Upper lobe of right lung (tissue), 1 donor: ENCODE measurements around the gene CAPN9. TPM values are rescaled to one million over a fixed set of nuclear protein-coding genes. Genes with fewer than 3 reads are reported as not detected.
A peak's percentile ranks its signal among the peaks of the same experiment; 100 is the strongest.
"Not testable (repeated sequence)": the region's sequence is repeated elsewhere in the genome, so short reads cannot be mapped to it uniquely, and the experiment has no call there.

ENCODE experiments used
- ATAC-seq: fragments of 200-7000 bp; cut with Tn5 transposase; one replicate; pipeline ENCODE4 v1.9.1; 2020; ENCODE audit warnings: mild to moderate bottlenecking, moderate library complexity
- DNase-seq: peaks from one replicate; pipeline ENCODE4 v3.0.0-alpha.2; 2020
- H3K27ac ChIP-seq: fragments of 200-600 bp; one replicate; pipeline ENCODE4 v1.8.0; 2022
- H3K27me3 ChIP-seq: fragments of 200-600 bp; one replicate; pipeline ENCODE4 v1.8.0; 2022; ENCODE audit warnings: mild to moderate bottlenecking
- H3K36me3 ChIP-seq: fragments of 200-600 bp; one replicate; pipeline ENCODE4 v1.8.0; 2022
- H3K4me1 ChIP-seq: fragments of 200-600 bp; one replicate; pipeline ENCODE4 v1.8.0; 2022
- H3K4me3 ChIP-seq: fragments of 200-600 bp; one replicate; pipeline ENCODE4 v1.8.0; 2022; ENCODE audit warnings: mild to moderate bottlenecking
- H3K9me3 ChIP-seq: fragments of 200-600 bp; one replicate; pipeline ENCODE4 v1.8.0; 2022
- intact Hi-C: fragments of 100-400 bp; cut with DNase I; formaldehyde crosslinking; loops from one replicate; pipeline ENCODE4 v1.11.0; 2022
- total RNA-seq: library from RNA; stranded (reverse); fragmentation: NEBNext Ultra II Directional; extraction: Animal tissue kit (Norgen Biotek cat#: 25700); gene quantifications from one replicate; pipeline ENCODE4 v1.2.1, GENCODE V29; 2021
- TF ChIP-seq, protein P1 (sequence below): fragments of 200-600 bp; IDR thresholded peaks from one replicate; pipeline ENCODE4 v1.8.0; 2022; ENCODE audit warnings: antibody characterized with exemption
- donor health status: DM: no; HTN: yes; CAD: no; lungs with severe emphysema.

Gene CAPN9
- total RNA-seq, 1 donor from 2014 or later = 21.8 TPM

- peaks cover 60% of the 10 kb centered on the region for H3K36me3 ChIP-seq
- intact Hi-C loops = no loop called here
Observed at GRCh38 chr1:230842801-230843200, 95.6 kb downstream of the CAPN9 start.

DNA sequence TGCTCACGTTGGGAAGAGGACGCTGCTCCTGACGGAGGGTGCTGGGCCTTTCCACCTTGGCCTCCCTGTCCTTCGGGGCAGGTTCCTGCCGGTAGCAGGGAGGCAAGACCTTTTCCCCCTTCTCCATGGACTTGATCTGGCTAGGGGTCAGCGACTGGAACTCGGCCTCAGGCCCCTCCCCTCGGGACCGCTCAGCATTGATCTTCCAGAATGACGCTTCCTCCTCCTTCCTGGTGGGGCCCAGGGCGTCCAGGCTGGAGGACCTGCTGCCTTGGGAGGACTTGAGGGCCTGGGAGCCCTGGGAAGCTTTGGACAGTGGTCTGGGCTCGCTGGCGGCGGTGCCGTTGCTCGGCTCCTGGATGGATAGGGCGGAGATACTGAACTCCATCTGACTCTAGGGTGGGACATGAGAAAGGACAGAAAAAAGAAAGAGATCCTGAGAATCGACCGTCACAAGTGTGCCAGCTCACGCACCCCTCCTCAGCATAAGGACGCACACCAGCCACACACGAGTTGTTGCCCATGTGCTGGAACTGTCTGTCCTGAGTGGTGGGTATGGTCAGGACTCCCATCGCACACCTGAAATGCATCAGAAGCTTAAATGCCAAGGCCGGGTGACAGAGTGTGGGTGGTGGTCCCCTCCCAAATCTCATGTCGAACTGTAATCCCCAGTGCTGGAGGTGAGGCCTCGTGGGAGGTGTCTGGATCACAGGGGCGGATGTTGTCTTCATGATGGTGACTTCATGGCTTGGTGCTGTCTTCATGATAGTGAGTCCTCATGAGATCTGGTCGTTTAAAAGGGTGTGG, 96.5 kb downstream of the CAPN9 start:
- intact Hi-C loops = no loop called here
- H3K27me3 ChIP-seq = no peaks in the 10 kb centered on the region
- TF ChIP-seq, protein P1, sequence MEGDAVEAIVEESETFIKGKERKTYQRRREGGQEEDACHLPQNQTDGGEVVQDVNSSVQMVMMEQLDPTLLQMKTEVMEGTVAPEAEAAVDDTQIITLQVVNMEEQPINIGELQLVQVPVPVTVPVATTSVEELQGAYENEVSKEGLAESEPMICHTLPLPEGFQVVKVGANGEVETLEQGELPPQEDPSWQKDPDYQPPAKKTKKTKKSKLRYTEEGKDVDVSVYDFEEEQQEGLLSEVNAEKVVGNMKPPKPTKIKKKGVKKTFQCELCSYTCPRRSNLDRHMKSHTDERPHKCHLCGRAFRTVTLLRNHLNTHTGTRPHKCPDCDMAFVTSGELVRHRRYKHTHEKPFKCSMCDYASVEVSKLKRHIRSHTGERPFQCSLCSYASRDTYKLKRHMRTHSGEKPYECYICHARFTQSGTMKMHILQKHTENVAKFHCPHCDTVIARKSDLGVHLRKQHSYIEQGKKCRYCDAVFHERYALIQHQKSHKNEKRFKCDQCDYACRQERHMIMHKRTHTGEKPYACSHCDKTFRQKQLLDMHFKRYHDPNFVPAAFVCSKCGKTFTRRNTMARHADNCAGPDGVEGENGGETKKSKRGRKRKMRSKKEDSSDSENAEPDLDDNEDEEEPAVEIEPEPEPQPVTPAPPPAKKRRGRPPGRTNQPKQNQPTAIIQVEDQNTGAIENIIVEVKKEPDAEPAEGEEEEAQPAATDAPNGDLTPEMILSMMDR = no peak
- H3K9me3 ChIP-seq = no peaks in the 10 kb centered on the region
- peaks cover 51% of the 10 kb centered on the region for H3K36me3 ChIP-seq
- ATAC-seq (no peak), DNase-seq (no peak)
- peaks cover 6% of the 10 kb centered on the region for H3K4me1 ChIP-seq
- H3K4me3 ChIP-seq = no peak overlapping the region
- no peak overlapping the region for H3K27ac ChIP-seq

More at GRCh38 chr1:230842801-230843200, 95.6 kb downstream of the CAPN9 start:
- no peaks in the 10 kb centered on the region for H3K27me3 ChIP-seq
- H3K4me3 ChIP-seq = no peak overlapping the region
- H3K9me3 ChIP-seq = no peaks in the 10 kb centered on the region
- H3K4me1 ChIP-seq = peaks cover 6% of the 10 kb centered on the region
- ATAC-seq (peak; percentile 11), DNase-seq (no peak)
- no peak overlapping the region for H3K27ac ChIP-seq
- TF ChIP-seq, protein P1 = no peak

- no peak overlapping the region for H3K4me3 ChIP-seq
- intact Hi-C loops = no loop called here
- H3K4me1 ChIP-seq = peaks cover 15% of the 10 kb centered on the region
- TF ChIP-seq, protein P1 = no peak
- H3K36me3 ChIP-seq = peaks cover 42% of the 10 kb centered on the region
- DNase-seq (no peak), ATAC-seq (no peak)
- no peaks in the 10 kb centered on the region for H3K27me3 ChIP-seq
- H3K9me3 ChIP-seq = no peaks in the 10 kb centered on the region
- no peak overlapping the region for H3K27ac ChIP-seq
Observed at GRCh38 chr1:230844561-230844960, 97.4 kb downstream of the CAPN9 start.

GRCh38 chr1:230845184-230845583, 98.0 kb downstream of the CAPN9 start:
- Histone ChIP-seq H3K36me3 (peaks cover 40% of the 10 kb centered on the region), H3K4me1 (peaks cover 20% of the 10 kb centered on the region)
- intact Hi-C loops, H3K27me3 ChIP-seq, ATAC-seq, H3K4me3 ChIP-seq, H3K27ac ChIP-seq, H3K9me3 ChIP-seq, DNase-seq: not testable (repeated sequence)

DNA sequence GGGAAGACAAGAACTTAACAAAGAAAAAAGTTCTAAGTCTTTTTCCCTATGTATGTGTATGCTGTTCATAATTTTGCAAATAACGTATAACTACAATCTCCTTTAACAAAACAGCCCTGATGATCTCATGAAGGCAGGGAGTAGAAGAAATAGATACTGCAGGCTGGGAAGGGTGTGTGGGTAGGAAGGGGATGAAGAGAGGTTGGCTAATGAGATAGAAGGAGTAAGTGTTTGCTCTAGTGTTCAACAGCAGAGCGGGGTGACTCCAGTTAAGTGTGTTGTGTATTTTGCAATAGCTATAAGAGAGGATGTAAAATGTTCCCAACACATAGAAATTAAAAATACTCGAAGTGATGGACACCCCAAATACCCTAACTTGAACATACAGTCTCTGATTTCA, 101.0 kb downstream of the CAPN9 start:
- intact Hi-C loops = no loop called here
- peaks cover 10% of the 10 kb centered on the region for H3K36me3 ChIP-seq
- peak overlapping the region; percentile 37 for H3K27ac ChIP-seq
- no peaks in the 10 kb centered on the region for H3K9me3 ChIP-seq
- DNase-seq = no peak
- no peaks in the 10 kb centered on the region for H3K27me3 ChIP-seq
- peaks cover 36% of the 10 kb centered on the region for H3K4me1 ChIP-seq
- H3K4me3 ChIP-seq = no peak overlapping the region
- TF ChIP-seq, protein P1 = no peak
- ATAC-seq = peak; percentile 50

DNA sequence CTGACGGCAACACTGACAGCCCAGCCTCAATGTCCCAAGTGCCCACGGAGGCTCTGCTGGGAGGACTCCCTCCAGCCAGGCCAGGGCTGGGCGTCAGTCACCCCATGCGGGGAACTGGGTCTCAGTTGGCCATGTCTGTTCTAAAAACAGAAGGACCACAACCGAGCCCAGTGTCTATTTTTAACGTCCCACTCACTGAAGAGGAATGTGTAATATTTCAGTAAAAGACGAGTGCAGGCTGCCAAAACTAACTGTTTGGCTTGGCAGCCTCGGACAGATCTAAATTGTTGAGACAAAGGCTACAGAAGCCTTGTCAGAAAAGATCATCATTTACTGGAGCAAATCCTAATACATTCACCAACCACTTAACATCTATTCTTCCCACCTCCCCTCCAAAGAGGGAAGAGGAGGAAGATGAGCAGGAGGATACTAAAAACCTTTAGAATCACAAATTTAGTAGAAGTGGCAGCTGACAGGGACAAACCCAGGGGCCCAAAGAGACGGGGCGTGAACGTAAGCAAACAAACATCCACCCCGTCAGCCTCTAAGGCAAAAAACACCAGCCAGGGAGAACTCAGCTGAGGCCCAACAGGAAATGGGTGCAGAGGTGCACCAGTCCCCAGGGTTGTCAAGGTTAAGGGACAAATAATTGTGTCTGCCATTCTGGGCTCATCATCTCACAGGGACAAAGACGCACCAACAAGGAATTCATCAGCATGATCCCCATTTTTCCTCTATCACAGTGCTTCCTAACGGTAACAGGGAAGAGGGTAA, 102.5 kb downstream of the CAPN9 start:
- Histone ChIP-seq H3K4me3 (no peak overlapping the region), H3K27me3 (no peaks in the 10 kb centered on the region), H3K27ac (peak overlapping the region; percentile 79), H3K9me3 (no peaks in the 10 kb centered on the region), H3K36me3 (peaks cover 9% of the 10 kb centered on the region), H3K4me1 (peaks cover 45% of the 10 kb centered on the region)
- intact Hi-C loops = no loop called here
- TF ChIP-seq, protein P1 = no peak
- DNase-seq = no peak
- peak; percentile 60 for ATAC-seq
